ENCODE measurements around the gene PREX1. TPM values are rescaled to one million over a fixed set of nuclear protein-coding genes. Genes with fewer than 3 reads are reported as not detected.

PREX1 gene
- total RNA-seq, 2 experiments from 2014 or later = 20.7 to 25.3 TPM

DNA sequence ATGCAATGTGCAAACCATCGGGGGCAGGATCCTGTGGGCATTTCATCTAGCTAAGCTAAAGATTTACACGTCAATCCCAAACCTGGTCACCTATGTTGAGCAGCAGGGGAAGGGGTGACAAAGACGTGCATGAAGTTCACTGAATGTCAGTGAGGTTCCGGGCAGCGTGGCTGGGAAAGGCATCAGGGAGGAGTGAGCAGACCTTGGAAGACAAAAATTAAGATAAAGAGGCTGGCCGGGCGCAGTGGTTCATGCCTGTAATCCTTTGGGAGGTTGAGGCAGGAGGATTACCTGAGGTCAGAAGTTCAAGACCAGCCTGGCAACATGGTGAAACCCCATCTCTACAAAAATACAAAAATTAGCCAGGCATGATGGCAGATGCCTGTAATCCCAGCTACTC, 126.1 kb downstream of the PREX1 start:
- TF ChIP-seq, protein P1, sequence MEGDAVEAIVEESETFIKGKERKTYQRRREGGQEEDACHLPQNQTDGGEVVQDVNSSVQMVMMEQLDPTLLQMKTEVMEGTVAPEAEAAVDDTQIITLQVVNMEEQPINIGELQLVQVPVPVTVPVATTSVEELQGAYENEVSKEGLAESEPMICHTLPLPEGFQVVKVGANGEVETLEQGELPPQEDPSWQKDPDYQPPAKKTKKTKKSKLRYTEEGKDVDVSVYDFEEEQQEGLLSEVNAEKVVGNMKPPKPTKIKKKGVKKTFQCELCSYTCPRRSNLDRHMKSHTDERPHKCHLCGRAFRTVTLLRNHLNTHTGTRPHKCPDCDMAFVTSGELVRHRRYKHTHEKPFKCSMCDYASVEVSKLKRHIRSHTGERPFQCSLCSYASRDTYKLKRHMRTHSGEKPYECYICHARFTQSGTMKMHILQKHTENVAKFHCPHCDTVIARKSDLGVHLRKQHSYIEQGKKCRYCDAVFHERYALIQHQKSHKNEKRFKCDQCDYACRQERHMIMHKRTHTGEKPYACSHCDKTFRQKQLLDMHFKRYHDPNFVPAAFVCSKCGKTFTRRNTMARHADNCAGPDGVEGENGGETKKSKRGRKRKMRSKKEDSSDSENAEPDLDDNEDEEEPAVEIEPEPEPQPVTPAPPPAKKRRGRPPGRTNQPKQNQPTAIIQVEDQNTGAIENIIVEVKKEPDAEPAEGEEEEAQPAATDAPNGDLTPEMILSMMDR (conservative IDR thresholded peaks at IDR 0.05; ENCODE audit: low read length) = no peak
- TF ChIP-seq EZH2phosphoT487 (IDR thresholded peaks at IDR 0.05; ENCODE audit: borderline replicate concordance, low read depth, low read length) = no peak
- H3K9me2 ChIP-seq (ENCODE audit: insufficient read depth, low read length) = no peaks in the 10 kb centered on the region
- H2AFZ ChIP-seq (ENCODE audit: low read length) = no peak overlapping the region
- DNase-seq (ENCODE audit: low spot score) = no peak
- H3K4me3 ChIP-seq (ENCODE audit: low read depth, low read length, poor library complexity, severe bottlenecking) = no peak overlapping the region
- BruUV-seq (replicated peaks) = no TSS peak
- H4K20me1 ChIP-seq (ENCODE audit: insufficient read depth, low read length) = no peaks in the 10 kb centered on the region
- no peak overlapping the region for H3K27ac ChIP-seq (ENCODE audit: low read depth, low read length, poor library complexity, severe bottlenecking)
- H3K4me2 ChIP-seq (ENCODE audit: low read length) = no peak overlapping the region
- H3K79me2 ChIP-seq (ENCODE audit: insufficient read depth, low read depth, low read length) = no peaks in the 10 kb centered on the region
- ChIA-PET POLR2A (no interaction called here), CTCF (ENCODE audit: unreplicated experiment) (no interaction called here)
- H3K4me1 ChIP-seq (ENCODE audit: insufficient read depth, low read length, poor library complexity, severe bottlenecking) = no peaks in the 10 kb centered on the region
- no peaks in the 10 kb centered on the region for H3K9me3 ChIP-seq (ENCODE audit: low read length)
- intact Hi-C loops (cut with micrococcal nuclease; ENCODE audit: unreplicated experiment) = no loop called here
- peaks cover 11% of the 10 kb centered on the region for H3K36me3 ChIP-seq (ENCODE audit: insufficient read depth, low read length)

DNA sequence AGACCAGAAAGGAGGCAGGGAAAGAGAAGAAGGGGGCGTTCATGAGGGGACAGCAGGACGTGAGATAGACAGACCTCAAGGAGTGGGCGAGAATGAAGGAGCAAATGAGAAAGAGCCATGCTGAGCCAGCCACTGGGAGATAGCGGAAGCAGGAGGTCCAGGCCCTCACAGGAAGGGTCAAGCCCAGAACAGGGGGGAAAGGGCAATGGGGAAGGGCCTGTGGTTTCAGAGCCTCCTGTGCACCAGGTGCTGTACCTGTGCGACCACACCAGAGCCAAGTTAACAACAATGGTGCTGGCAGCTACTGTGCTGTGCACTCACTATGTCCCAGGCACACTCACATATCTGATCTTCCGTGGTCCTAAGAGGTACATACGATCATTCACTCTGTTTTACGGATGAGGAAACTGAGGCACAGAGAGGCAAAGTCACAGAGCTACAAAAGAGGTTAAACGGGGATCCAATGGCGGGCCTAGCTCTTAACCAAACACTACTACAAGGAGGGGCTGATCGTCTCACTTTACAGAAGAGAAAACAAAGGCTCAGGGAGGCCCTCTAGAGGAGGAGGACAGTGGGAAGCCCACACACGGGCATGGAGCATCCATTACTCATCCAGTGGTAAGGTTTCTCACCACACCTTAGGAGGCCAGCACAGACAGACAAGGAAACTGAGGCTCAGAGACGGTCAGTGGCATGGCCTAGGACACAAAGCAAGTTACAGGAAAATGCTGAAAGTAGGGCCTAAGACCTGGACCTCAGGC, 129.1 kb downstream of the PREX1 start:
- DNase-seq (ENCODE audit: low spot score) = no peak
- no peak overlapping the region for H3K4me2 ChIP-seq (ENCODE audit: low read length)
- no peaks in the 10 kb centered on the region for H4K20me1 ChIP-seq (ENCODE audit: insufficient read depth, low read length)
- H3K9me2 ChIP-seq (ENCODE audit: insufficient read depth, low read length) = no peaks in the 10 kb centered on the region
- H3K4me3 ChIP-seq (ENCODE audit: low read depth, low read length, poor library complexity, severe bottlenecking) = no peak overlapping the region
- ChIA-PET POLR2A (no interaction called here), CTCF (ENCODE audit: unreplicated experiment) (no interaction called here)
- H3K4me1 ChIP-seq (ENCODE audit: insufficient read depth, low read length, poor library complexity, severe bottlenecking) = no peaks in the 10 kb centered on the region
- no peak for TF ChIP-seq EZH2phosphoT487 (IDR thresholded peaks at IDR 0.05; ENCODE audit: borderline replicate concordance, low read depth, low read length)
- TF ChIP-seq, protein P1 (conservative IDR thresholded peaks at IDR 0.05; ENCODE audit: low read length) = 0 out of 2 replicates have a peak, but pooled peaks have one; percentile 39
- no peaks in the 10 kb centered on the region for H3K9me3 ChIP-seq (ENCODE audit: low read length)
- no peak overlapping the region for H2AFZ ChIP-seq (ENCODE audit: low read length)
- H3K79me2 ChIP-seq (ENCODE audit: insufficient read depth, low read depth, low read length) = no peaks in the 10 kb centered on the region
- intact Hi-C loops (cut with micrococcal nuclease; ENCODE audit: unreplicated experiment) = no loop called here
- no peak overlapping the region for H3K27ac ChIP-seq (ENCODE audit: low read depth, low read length, poor library complexity, severe bottlenecking)
- peaks cover 15% of the 10 kb centered on the region for H3K36me3 ChIP-seq (ENCODE audit: insufficient read depth, low read length)
- no TSS peak for BruUV-seq (replicated peaks)

DNA sequence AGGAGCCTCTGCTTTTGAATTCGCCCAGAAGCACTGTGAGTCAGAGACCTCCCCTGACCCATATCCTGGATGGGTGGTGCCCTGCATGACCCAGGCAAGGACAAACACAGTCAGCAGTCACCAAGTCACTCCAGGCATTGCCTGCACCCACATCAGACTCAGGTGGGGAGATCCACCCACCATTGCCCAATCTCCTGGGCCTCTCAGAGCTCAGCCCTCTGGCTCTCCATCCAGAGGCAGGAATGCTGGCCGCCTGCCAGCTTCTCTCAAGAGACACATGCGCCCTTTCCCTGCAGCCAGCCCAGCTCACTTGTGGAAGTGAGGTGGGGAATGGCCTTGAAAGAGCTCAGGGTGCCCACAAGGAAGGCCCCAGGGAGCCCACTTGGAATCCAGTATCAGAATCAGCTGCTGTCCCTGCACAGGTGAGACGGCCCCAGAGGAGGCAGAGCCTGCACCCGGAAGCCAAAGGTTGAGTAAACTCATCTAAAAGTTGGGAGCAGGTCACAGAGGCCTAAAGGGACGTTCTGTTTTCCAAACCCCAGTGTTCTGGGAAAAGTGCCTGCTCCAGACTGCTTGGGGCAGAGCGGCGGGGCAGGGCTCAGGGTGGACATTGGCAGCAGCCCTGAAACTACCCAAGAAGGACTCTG, 129.8 kb downstream of the PREX1 start:
- intact Hi-C loops (cut with micrococcal nuclease; ENCODE audit: unreplicated experiment) = no loop called here
- Histone ChIP-seq H4K20me1 (ENCODE audit: insufficient read depth, low read length) (no peaks in the 10 kb centered on the region), H3K4me1 (ENCODE audit: insufficient read depth, low read length, poor library complexity, severe bottlenecking) (no peaks in the 10 kb centered on the region), H3K79me2 (ENCODE audit: insufficient read depth, low read depth, low read length) (no peaks in the 10 kb centered on the region), H3K27ac (ENCODE audit: low read depth, low read length, poor library complexity, severe bottlenecking) (no peak overlapping the region), H2AFZ (ENCODE audit: low read length) (no peak overlapping the region), H3K4me2 (ENCODE audit: low read length) (no peak overlapping the region), H3K36me3 (ENCODE audit: insufficient read depth, low read length) (peaks cover 15% of the 10 kb centered on the region), H3K9me3 (ENCODE audit: low read length) (no peaks in the 10 kb centered on the region), H3K9me2 (ENCODE audit: insufficient read depth, low read length) (no peaks in the 10 kb centered on the region), H3K4me3 (ENCODE audit: low read depth, low read length, poor library complexity, severe bottlenecking) (no peak overlapping the region)
- no TSS peak for BruUV-seq (replicated peaks)
- POLR2A ChIA-PET = no interaction called here
- TF ChIP-seq EZH2phosphoT487 (IDR thresholded peaks at IDR 0.05; ENCODE audit: borderline replicate concordance, low read depth, low read length) = no peak
- TF ChIP-seq, protein P1 (conservative IDR thresholded peaks at IDR 0.05; ENCODE audit: low read length) = no peak
- CTCF ChIA-PET (ENCODE audit: unreplicated experiment) = no interaction called here
- DNase-seq (ENCODE audit: low spot score) = no peak

All from OCI-LY7 (cell line).